ENCODE measurements around the gene HNRNPA0.

Gene HNRNPA0

DNA sequence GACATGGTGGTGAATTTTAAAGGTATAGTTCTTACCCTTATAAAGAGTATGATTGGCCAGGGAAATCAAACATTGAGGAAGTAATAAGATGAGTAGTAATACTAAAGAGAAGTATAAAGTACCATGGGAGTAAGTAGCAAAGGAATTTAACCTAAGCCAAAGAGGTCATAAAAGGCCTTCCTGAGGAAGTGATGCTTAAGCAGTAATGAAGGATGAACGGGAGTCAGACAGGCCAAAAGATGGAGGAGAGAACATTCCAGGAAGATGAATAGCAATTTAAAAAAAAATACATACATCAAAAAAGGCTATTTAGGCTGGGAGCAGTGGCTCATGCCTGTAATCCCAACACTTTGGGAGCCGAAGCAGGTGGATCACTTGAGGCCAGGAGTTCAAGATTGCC lies 47.3 kb downstream of the HNRNPA0 start:
- no peak for ATAC-seq
- TF ChIP-seq RARB (CRISPR knock-in tag; IDR thresholded peaks at IDR 0.05): no peak
- TF ChIP-seq ZNF8 (CRISPR knock-in tag; IDR thresholded peaks at IDR 0.05): no peak
- no peak for TF ChIP-seq CSDC2 (CRISPR knock-in tag; IDR thresholded peaks at IDR 0.05)
- TF ChIP-seq OSR1 (CRISPR knock-in tag; IDR thresholded peaks at IDR 0.05): no peak
- no peak for TF ChIP-seq ZC3H10 (CRISPR knock-in tag; IDR thresholded peaks at IDR 0.05)
- TF ChIP-seq GLIS3 (CRISPR knock-in tag; IDR thresholded peaks at IDR 0.05): no peak
- no peak for TF ChIP-seq ARNTL (CRISPR knock-in tag; IDR thresholded peaks at IDR 0.05; ENCODE audit: borderline replicate concordance, low read depth)
- TF ChIP-seq TOX (CRISPR knock-in tag; IDR thresholded peaks at IDR 0.05; ENCODE audit: borderline replicate concordance): no peak
- TF ChIP-seq ZNF565 (CRISPR knock-in tag; conservative IDR thresholded peaks at IDR 0.05; ENCODE audit: low read depth): no peak
- no peak for TF ChIP-seq TCF4 (CRISPR knock-in tag; IDR thresholded peaks at IDR 0.05; ENCODE audit: borderline replicate concordance)
- TF ChIP-seq, protein P1, sequence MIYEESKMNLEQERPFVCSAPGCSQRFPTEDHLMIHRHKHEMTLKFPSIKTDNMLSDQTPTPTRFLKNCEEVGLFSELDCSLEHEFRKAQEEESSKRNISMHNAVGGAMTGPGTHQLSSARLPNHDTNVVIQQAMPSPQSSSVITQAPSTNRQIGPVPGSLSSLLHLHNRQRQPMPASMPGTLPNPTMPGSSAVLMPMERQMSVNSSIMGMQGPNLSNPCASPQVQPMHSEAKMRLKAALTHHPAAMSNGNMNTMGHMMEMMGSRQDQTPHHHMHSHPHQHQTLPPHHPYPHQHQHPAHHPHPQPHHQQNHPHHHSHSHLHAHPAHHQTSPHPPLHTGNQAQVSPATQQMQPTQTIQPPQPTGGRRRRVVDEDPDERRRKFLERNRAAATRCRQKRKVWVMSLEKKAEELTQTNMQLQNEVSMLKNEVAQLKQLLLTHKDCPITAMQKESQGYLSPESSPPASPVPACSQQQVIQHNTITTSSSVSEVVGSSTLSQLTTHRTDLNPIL (CRISPR knock-in tag; IDR thresholded peaks at IDR 0.05; ENCODE audit: low read depth): no peak
- no peak for TF ChIP-seq ESRRG (CRISPR knock-in tag; IDR thresholded peaks at IDR 0.05)
- TF ChIP-seq ZFP30 (CRISPR knock-in tag; IDR thresholded peaks at IDR 0.05): no peak
- TF ChIP-seq, protein P2, sequence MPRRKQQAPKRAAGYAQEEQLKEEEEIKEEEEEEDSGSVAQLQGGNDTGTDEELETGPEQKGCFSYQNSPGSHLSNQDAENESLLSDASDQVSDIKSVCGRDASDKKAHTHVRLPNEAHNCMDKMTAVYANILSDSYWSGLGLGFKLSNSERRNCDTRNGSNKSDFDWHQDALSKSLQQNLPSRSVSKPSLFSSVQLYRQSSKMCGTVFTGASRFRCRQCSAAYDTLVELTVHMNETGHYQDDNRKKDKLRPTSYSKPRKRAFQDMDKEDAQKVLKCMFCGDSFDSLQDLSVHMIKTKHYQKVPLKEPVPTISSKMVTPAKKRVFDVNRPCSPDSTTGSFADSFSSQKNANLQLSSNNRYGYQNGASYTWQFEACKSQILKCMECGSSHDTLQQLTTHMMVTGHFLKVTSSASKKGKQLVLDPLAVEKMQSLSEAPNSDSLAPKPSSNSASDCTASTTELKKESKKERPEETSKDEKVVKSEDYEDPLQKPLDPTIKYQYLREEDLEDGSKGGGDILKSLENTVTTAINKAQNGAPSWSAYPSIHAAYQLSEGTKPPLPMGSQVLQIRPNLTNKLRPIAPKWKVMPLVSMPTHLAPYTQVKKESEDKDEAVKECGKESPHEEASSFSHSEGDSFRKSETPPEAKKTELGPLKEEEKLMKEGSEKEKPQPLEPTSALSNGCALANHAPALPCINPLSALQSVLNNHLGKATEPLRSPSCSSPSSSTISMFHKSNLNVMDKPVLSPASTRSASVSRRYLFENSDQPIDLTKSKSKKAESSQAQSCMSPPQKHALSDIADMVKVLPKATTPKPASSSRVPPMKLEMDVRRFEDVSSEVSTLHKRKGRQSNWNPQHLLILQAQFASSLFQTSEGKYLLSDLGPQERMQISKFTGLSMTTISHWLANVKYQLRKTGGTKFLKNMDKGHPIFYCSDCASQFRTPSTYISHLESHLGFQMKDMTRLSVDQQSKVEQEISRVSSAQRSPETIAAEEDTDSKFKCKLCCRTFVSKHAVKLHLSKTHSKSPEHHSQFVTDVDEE (CRISPR knock-in tag; IDR thresholded peaks at IDR 0.05): no peak
- TF ChIP-seq ZNF70 (CRISPR knock-in tag; IDR thresholded peaks at IDR 0.05): no peak
- TF ChIP-seq SNAI2 (CRISPR knock-in tag; IDR thresholded peaks at IDR 0.05): no peak
- TF ChIP-seq, protein P3, sequence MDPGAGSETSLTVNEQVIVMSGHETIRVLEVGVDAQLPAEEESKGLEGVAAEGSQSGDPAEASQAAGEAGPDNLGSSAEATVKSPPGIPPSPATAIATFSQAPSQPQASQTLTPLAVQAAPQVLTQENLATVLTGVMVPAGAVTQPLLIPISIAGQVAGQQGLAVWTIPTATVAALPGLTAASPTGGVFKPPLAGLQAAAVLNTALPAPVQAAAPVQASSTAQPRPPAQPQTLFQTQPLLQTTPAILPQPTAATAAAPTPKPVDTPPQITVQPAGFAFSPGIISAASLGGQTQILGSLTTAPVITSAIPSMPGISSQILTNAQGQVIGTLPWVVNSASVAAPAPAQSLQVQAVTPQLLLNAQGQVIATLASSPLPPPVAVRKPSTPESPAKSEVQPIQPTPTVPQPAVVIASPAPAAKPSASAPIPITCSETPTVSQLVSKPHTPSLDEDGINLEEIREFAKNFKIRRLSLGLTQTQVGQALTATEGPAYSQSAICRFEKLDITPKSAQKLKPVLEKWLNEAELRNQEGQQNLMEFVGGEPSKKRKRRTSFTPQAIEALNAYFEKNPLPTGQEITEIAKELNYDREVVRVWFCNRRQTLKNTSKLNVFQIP (CRISPR knock-in tag; IDR thresholded peaks at IDR 0.05; ENCODE audit: borderline replicate concordance, low read depth): no peak
- no peak for TF ChIP-seq ZFP3 (CRISPR knock-in tag; IDR thresholded peaks at IDR 0.05)

DNA sequence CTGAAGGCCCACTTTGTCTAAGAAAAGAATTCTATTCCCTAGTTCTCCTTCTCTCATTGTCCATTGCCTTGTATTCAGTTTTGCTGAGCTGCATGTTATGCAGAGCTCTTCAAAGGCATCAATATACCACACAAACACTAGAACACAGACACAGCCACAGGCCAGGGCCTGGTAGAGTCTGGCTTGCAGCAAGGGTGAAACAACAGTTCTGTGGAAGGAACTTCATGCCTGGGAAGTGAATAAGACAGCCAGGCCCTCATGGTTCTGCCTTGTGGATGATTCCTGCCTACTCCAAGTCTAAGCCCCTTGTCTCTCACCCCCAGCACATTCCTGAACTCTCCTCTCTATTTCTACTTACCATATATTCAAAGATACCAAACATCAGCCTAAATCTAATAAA lies 49.1 kb downstream of the HNRNPA0 start:
- TF ChIP-seq, protein P3 (CRISPR knock-in tag; IDR thresholded peaks at IDR 0.05; ENCODE audit: borderline replicate concordance, low read depth): no peak
- TF ChIP-seq RARB (CRISPR knock-in tag; IDR thresholded peaks at IDR 0.05): no peak
- TF ChIP-seq ZNF565 (CRISPR knock-in tag; conservative IDR thresholded peaks at IDR 0.05; ENCODE audit: low read depth): no peak
- TF ChIP-seq OSR1 (CRISPR knock-in tag; IDR thresholded peaks at IDR 0.05): no peak
- TF ChIP-seq ARNTL (CRISPR knock-in tag; IDR thresholded peaks at IDR 0.05; ENCODE audit: borderline replicate concordance, low read depth): no peak
- TF ChIP-seq ISL1 (CRISPR knock-in tag; IDR thresholded peaks at IDR 0.05): no peak
- TF ChIP-seq ZNF70 (CRISPR knock-in tag; IDR thresholded peaks at IDR 0.05): no peak
- no peak for TF ChIP-seq PPARA (CRISPR knock-in tag; IDR thresholded peaks at IDR 0.05; ENCODE audit: borderline replicate concordance)
- TF ChIP-seq CSDC2 (CRISPR knock-in tag; IDR thresholded peaks at IDR 0.05): no peak
- TF ChIP-seq SNAI2 (CRISPR knock-in tag; IDR thresholded peaks at IDR 0.05): no peak
- TF ChIP-seq ZFP3 (CRISPR knock-in tag; IDR thresholded peaks at IDR 0.05): no peak
- TF ChIP-seq BACH2 (CRISPR knock-in tag; IDR thresholded peaks at IDR 0.05; ENCODE audit: borderline replicate concordance): no peak
- TF ChIP-seq ESRRG (CRISPR knock-in tag; IDR thresholded peaks at IDR 0.05): no peak
- no peak for TF ChIP-seq TCF4 (CRISPR knock-in tag; IDR thresholded peaks at IDR 0.05; ENCODE audit: borderline replicate concordance)
- no peak for ATAC-seq

DNA sequence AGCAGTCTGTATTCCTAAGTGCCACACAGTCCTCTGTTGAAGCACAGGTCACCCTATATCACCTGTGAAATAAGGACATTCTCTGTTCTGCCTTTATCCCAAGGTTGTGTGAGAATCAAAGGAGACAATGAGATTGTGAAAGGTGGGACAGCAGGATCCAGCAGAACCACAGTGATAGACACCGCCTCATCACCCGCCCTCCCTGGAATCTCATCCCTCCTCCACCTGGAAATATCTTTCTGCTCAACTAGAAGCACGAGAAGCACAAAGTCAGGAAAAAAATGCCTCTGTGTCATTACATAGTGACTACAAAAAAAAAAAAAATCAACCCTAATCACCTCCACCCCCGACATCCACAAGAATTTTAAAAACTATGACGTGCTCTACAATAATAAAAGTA lies 50.6 kb downstream of the HNRNPA0 start:
- no peak for ATAC-seq
- no peak for TF ChIP-seq CSDC2 (CRISPR knock-in tag; IDR thresholded peaks at IDR 0.05)
- no peak for TF ChIP-seq ARNTL (CRISPR knock-in tag; IDR thresholded peaks at IDR 0.05; ENCODE audit: borderline replicate concordance, low read depth)
- TF ChIP-seq, protein P1 (CRISPR knock-in tag; IDR thresholded peaks at IDR 0.05; ENCODE audit: low read depth): no peak
- TF ChIP-seq RARB (CRISPR knock-in tag; IDR thresholded peaks at IDR 0.05): no peak
